ENCODE measurements around the gene NACC2. TPM values are rescaled to one million over a fixed set of nuclear protein-coding genes. Genes with fewer than 3 reads are reported as not detected.

The NACC2 gene
- total and polyA plus RNA-seq, 4 donors = 4.8 to 17.8 (median 8.8) TPM

DNA sequence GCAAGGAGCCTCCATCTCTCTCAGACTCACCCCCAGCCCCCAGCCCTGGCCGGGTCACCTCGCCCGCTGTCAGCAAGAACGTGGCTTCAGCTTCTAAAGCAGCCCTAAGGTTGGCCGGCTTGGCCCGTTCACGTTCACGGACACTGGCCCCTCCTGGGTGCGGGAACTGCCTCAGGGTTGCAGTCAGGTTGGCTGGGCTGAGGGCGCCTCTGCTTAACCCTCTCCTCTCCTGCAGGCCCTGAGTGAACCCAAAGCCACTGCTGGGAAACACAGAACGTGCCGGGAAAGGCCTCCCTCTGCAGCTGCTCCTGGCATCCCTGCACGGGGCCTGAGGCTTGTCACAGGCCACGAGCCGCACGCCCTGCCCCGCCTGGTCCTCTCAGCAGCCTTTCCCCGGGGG lies 93.9 kb downstream of the NACC2 start:
- no peak for TF ChIP-seq FOXA1 (IDR thresholded peaks at IDR 0.05)
- TF ChIP-seq, protein P1, sequence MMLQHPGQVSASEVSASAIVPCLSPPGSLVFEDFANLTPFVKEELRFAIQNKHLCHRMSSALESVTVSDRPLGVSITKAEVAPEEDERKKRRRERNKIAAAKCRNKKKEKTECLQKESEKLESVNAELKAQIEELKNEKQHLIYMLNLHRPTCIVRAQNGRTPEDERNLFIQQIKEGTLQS (IDR thresholded peaks at IDR 0.05) = no peak
- TF ChIP-seq RXRA (IDR thresholded peaks at IDR 0.05) = no peak
- TF ChIP-seq, protein P2, sequence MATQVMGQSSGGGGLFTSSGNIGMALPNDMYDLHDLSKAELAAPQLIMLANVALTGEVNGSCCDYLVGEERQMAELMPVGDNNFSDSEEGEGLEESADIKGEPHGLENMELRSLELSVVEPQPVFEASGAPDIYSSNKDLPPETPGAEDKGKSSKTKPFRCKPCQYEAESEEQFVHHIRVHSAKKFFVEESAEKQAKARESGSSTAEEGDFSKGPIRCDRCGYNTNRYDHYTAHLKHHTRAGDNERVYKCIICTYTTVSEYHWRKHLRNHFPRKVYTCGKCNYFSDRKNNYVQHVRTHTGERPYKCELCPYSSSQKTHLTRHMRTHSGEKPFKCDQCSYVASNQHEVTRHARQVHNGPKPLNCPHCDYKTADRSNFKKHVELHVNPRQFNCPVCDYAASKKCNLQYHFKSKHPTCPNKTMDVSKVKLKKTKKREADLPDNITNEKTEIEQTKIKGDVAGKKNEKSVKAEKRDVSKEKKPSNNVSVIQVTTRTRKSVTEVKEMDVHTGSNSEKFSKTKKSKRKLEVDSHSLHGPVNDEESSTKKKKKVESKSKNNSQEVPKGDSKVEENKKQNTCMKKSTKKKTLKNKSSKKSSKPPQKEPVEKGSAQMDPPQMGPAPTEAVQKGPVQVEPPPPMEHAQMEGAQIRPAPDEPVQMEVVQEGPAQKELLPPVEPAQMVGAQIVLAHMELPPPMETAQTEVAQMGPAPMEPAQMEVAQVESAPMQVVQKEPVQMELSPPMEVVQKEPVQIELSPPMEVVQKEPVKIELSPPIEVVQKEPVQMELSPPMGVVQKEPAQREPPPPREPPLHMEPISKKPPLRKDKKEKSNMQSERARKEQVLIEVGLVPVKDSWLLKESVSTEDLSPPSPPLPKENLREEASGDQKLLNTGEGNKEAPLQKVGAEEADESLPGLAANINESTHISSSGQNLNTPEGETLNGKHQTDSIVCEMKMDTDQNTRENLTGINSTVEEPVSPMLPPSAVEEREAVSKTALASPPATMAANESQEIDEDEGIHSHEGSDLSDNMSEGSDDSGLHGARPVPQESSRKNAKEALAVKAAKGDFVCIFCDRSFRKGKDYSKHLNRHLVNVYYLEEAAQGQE (IDR thresholded peaks at IDR 0.05) = no peak
- TF ChIP-seq, protein P3, sequence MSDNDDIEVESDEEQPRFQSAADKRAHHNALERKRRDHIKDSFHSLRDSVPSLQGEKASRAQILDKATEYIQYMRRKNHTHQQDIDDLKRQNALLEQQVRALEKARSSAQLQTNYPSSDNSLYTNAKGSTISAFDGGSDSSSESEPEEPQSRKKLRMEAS (IDR thresholded peaks at IDR 0.05) = no peak
- peaks cover 0 to 7% (median 5%) of the 10 kb centered on the region in 4 donors for H3K4me1 ChIP-seq (ENCODE audit: control insufficient read depth in 4 of 4, insufficient read depth in 4 of 4, low read length in 3 of 4)
- WGBS = 67% methylated on average over 18 of the region's 18 CpGs
- H3K4me3 ChIP-seq (ENCODE audit: low read depth in 1 of 3, low read length in 3 of 3) = no peak overlapping the region
- no peaks in the 10 kb centered on the region for H3K9me3 ChIP-seq (ENCODE audit: control insufficient read depth in 4 of 4, low read length in 3 of 4)
- DNase-seq (ENCODE audit: low spot score) = no peak
- no peaks in the 10 kb centered on the region for H3K36me3 ChIP-seq (ENCODE audit: control insufficient read depth in 4 of 4, insufficient read depth in 3 of 4, low read depth in 1 of 4, low read length in 3 of 4)
- H3K27me3 ChIP-seq (ENCODE audit: control insufficient read depth in 4 of 4, insufficient read depth in 4 of 4, low read length in 3 of 4) = no peaks in the 10 kb centered on the region
- H3K9ac ChIP-seq (ENCODE audit: low read depth in 1 of 2, low read length in 2 of 2) = no peak overlapping the region
- H3K27ac ChIP-seq (ENCODE audit: low read depth in 1 of 2, low read length in 2 of 2) = no peak overlapping the region

- H3K4me3 ChIP-seq (ENCODE audit: low read depth in 1 of 3, low read length in 3 of 3) = no peak overlapping the region
- no peak overlapping the region for H3K9ac ChIP-seq (ENCODE audit: low read depth in 1 of 2, low read length in 2 of 2)
- H3K27ac ChIP-seq (ENCODE audit: low read depth in 1 of 2, low read length in 2 of 2) = no peak overlapping the region
- no peak for TF ChIP-seq RAD21 (IDR thresholded peaks at IDR 0.05)
- TF ChIP-seq CTCF (IDR thresholded peaks at IDR 0.05; ENCODE audit: low read depth, low read length, missing input control) = no peak
- TF ChIP-seq SP1 (IDR thresholded peaks at IDR 0.05) = no peak
- no peak for TF ChIP-seq TAF1 (conservative IDR thresholded peaks at IDR 0.05)
- no peak for TF ChIP-seq EGR1 (IDR thresholded peaks at IDR 0.05; ENCODE audit: low read depth in 2 of 2)
- no peak for TF ChIP-seq FOXA1 (IDR thresholded peaks at IDR 0.05)
- TF ChIP-seq, protein P3 (IDR thresholded peaks at IDR 0.05) = no peak
- no peak for TF ChIP-seq HNF4A (conservative IDR thresholded peaks at IDR 0.05)
- no peak for TF ChIP-seq ZBTB33 (IDR thresholded peaks at IDR 0.05)
- TF ChIP-seq HNF4G (IDR thresholded peaks at IDR 0.05) = no peak
- no peak for TF ChIP-seq FOXA2 (IDR thresholded peaks at IDR 0.05)
- no peak for TF ChIP-seq NR2F2 (IDR thresholded peaks at IDR 0.05)
- TF ChIP-seq YY1 (IDR thresholded peaks at IDR 0.05) = no peak
- TF ChIP-seq, protein P1 (IDR thresholded peaks at IDR 0.05) = no peak
- TF ChIP-seq, protein P2 (IDR thresholded peaks at IDR 0.05) = no peak
- no peak for TF ChIP-seq GABPA (IDR thresholded peaks at IDR 0.05 in 1 of 2, conservative IDR thresholded peaks at IDR 0.05 in 1 of 2)
- TF ChIP-seq JUND (IDR thresholded peaks at IDR 0.05) = no peak
- TF ChIP-seq RXRA (IDR thresholded peaks at IDR 0.05) = no peak
- WGBS = 96% methylated on average over 16 of the region's 16 CpGs
- DNase-seq (ENCODE audit: low spot score) = no peak
- H3K4me1 ChIP-seq (ENCODE audit: control insufficient read depth in 4 of 4, insufficient read depth in 4 of 4, low read length in 3 of 4) = peaks cover 10 to 24% (median 16%) of the 10 kb centered on the region in 4 donors
- H3K27me3 ChIP-seq (ENCODE audit: control insufficient read depth in 4 of 4, insufficient read depth in 4 of 4, low read length in 3 of 4) = no peaks in the 10 kb centered on the region
- H3K9me3 ChIP-seq (ENCODE audit: control insufficient read depth in 4 of 4, low read length in 3 of 4) = no peaks in the 10 kb centered on the region
- no peaks in the 10 kb centered on the region for H3K36me3 ChIP-seq (ENCODE audit: control insufficient read depth in 4 of 4, insufficient read depth in 3 of 4, low read depth in 1 of 4, low read length in 3 of 4)
These were observed 96.5 kb downstream of the NACC2 start for GRCh38 chr9:135998410-135999071.

Data from liver (tissue), 9 donors.